Osteoblast (primary cell): Measurements from ENCODE around the gene CHP2. TPM values are rescaled to one million over a fixed set of nuclear protein-coding genes. Genes with fewer than 3 reads are reported as not detected.
A peak's percentile ranks its signal among the peaks of the same experiment; 100 is the strongest.

Source experiments
- DNase-seq: peaks from one replicate; pipeline ENCODE4 v3.0.0; 2011; ENCODE audit warnings: low spot score, mixed read lengths; ENCODE audit not compliant: insufficient read length; ENCODE audit errors: missing footprints
- H2AFZ ChIP-seq: 2 replicates; pipeline ENCODE4 v1.6.0; 2011; ENCODE audit warnings: mild to moderate bottlenecking, low read length
- H3K27ac ChIP-seq: 2 replicates; pipeline ENCODE4 v1.5.1; 2011; ENCODE audit warnings: mild to moderate bottlenecking, low read depth, low read length, moderate library complexity
- H3K27me3 ChIP-seq: 2 replicates; pipeline ENCODE4 v1.6.0; 2012; ENCODE audit warnings: mild to moderate bottlenecking, control low read depth, inconsistent platforms, low read length, moderate library complexity; ENCODE audit not compliant: insufficient read depth
- H3K36me3 ChIP-seq: 2 replicates; pipeline ENCODE4 v1.5.1; 2011; ENCODE audit warnings: mild to moderate bottlenecking, low read length, control low read depth, moderate library complexity; ENCODE audit not compliant: insufficient read depth
- H3K4me1 ChIP-seq: 2 replicates; pipeline ENCODE4 v1.5.1; 2011; ENCODE audit warnings: mild to moderate bottlenecking, low read length, control low read depth, moderate library complexity; ENCODE audit not compliant: insufficient read depth
- H3K4me2 ChIP-seq: 2 replicates; pipeline ENCODE4 v1.6.0; 2011; ENCODE audit warnings: mild to moderate bottlenecking, low read length; ENCODE audit not compliant: insufficient read depth
- H3K4me3 ChIP-seq: fragments of 200-600 bp; sonication (generic); 3 replicates; pipeline ENCODE4 v1.5.1; 2012; ENCODE audit warnings: mild to moderate bottlenecking, low read length, inconsistent platforms; ENCODE audit not compliant: insufficient read depth
- H3K79me2 ChIP-seq: 2 replicates; pipeline ENCODE4 v1.6.0; 2012; ENCODE audit warnings: mild to moderate bottlenecking, low read length, control low read depth, inconsistent platforms; ENCODE audit not compliant: insufficient read depth
- H3K9me3 ChIP-seq: 2 replicates; pipeline ENCODE4 v1.5.1; 2011; ENCODE audit warnings: low read depth, low read length, control low read depth
- H4K20me1 ChIP-seq: 2 replicates; pipeline ENCODE4 v1.6.0; 2012; ENCODE audit warnings: mild to moderate bottlenecking, low read length, control low read depth; ENCODE audit not compliant: insufficient read depth
- total RNA-seq: library from RNA; depleted of rRNA; stranded (reverse); fragments of >200 nt; gene quantifications from 2 replicates; pipeline ENCODE4 v1.2.3, GENCODE V29; 2012
- TF ChIP-seq, protein P1 (sequence below): IDR thresholded peaks from 2 replicates; pipeline ENCODE4 v1.5.1; 2011; ENCODE audit warnings: mild to moderate bottlenecking, low read depth, low read length, moderate library complexity; ENCODE audit errors: extremely low read depth

Gene CHP2
- total RNA-seq, 1 donor = not detected

DNA sequence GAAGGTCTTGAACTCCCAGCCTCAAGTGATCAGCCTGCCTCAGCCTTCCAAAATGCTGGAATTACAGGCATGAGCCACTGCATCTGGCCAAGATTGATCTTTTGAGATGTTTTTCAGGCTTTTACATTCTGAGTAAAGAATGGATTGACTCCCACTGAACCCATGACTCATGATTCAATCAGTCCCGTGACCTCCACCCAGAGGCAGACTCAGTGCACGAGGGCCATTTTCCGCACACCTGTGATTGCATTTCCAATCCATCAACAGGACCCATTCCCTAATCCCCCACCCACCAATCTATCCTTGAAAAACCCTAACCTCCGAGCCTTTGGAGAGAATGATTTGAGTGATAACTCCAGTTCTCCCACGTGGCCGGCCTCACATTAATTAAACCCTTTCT, 40.6 kb downstream of the CHP2 start:
- TF ChIP-seq, protein P1, sequence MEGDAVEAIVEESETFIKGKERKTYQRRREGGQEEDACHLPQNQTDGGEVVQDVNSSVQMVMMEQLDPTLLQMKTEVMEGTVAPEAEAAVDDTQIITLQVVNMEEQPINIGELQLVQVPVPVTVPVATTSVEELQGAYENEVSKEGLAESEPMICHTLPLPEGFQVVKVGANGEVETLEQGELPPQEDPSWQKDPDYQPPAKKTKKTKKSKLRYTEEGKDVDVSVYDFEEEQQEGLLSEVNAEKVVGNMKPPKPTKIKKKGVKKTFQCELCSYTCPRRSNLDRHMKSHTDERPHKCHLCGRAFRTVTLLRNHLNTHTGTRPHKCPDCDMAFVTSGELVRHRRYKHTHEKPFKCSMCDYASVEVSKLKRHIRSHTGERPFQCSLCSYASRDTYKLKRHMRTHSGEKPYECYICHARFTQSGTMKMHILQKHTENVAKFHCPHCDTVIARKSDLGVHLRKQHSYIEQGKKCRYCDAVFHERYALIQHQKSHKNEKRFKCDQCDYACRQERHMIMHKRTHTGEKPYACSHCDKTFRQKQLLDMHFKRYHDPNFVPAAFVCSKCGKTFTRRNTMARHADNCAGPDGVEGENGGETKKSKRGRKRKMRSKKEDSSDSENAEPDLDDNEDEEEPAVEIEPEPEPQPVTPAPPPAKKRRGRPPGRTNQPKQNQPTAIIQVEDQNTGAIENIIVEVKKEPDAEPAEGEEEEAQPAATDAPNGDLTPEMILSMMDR = no peak
- no peaks in the 10 kb centered on the region for H3K36me3 ChIP-seq
- no peaks in the 10 kb centered on the region for H3K4me1 ChIP-seq
- no peaks in the 10 kb centered on the region for H4K20me1 ChIP-seq
- no peaks in the 10 kb centered on the region for H3K79me2 ChIP-seq
- no peaks in the 10 kb centered on the region for H3K27me3 ChIP-seq
- H3K4me2 ChIP-seq = no peak overlapping the region
- no peaks in the 10 kb centered on the region for H3K9me3 ChIP-seq
- no peak overlapping the region for H3K4me3 ChIP-seq
- H3K27ac ChIP-seq = no peak overlapping the region
- no peak overlapping the region for H2AFZ ChIP-seq
- DNase-seq = no peak

DNA sequence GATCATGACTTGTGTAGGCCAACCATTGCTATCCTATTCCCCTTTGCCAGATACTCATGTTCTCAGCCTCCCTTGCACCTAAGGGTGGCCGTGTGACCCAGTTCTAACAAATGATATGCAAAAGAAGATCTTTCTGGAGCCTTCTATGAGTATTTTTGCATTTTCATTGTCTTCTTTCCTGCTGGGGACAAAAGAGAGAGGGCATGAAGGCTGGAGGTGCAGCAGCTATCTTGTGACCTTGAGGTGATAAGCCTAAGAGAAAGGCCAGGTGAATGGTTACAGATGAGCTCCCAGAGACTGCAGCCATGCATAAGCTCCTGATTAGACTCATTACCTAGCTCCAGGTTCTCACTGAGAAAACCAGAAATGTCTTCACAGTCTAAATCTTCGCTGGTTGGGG, 42.1 kb downstream of the CHP2 start:
- TF ChIP-seq, protein P1 = no peak

DNA sequence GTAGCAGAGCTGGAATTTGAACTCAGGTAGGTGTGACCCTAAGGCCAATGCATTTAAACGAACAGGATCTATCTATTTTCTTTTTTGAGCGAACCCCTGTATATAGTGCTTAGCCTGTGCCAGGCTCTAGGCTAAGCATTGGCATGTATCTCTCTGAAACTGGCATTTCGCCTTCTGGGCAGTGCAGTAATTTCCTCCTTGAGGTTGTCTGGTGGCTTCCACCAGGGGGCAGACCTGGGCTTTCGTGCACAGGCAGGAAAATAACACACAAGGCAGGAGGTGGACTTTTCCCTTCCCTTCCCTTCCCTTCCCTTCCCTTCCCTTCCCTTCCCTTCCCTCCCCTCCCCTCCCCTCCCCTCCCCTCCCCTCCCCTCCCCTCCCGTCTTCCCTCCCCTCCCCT, 46.6 kb downstream of the CHP2 start:
- no peak overlapping the region for H2AFZ ChIP-seq
- no peak overlapping the region for H3K4me2 ChIP-seq
- peaks cover 5% of the 10 kb centered on the region for H3K4me1 ChIP-seq
- no peak overlapping the region for H3K27ac ChIP-seq
- no peaks in the 10 kb centered on the region for H3K79me2 ChIP-seq
- H4K20me1 ChIP-seq = no peaks in the 10 kb centered on the region
- peak; percentile 88 for DNase-seq
- H3K9me3 ChIP-seq = no peaks in the 10 kb centered on the region
- TF ChIP-seq, protein P1 = peak; percentile 71
- H3K27me3 ChIP-seq = no peaks in the 10 kb centered on the region
- H3K4me3 ChIP-seq = no peak overlapping the region
- no peaks in the 10 kb centered on the region for H3K36me3 ChIP-seq

More for the DNA sequence above, 42.1 kb downstream of the CHP2 start:
- Histone ChIP-seq H3K27me3 (no peaks in the 10 kb centered on the region), H3K4me3 (no peak overlapping the region), H3K4me2 (no peak overlapping the region), H3K27ac (no peak overlapping the region), H3K9me3 (no peaks in the 10 kb centered on the region), H3K36me3 (no peaks in the 10 kb centered on the region), H4K20me1 (no peaks in the 10 kb centered on the region), H3K4me1 (no peaks in the 10 kb centered on the region), H2AFZ (no peak overlapping the region), H3K79me2 (no peaks in the 10 kb centered on the region)
- no peak for DNase-seq

DNA sequence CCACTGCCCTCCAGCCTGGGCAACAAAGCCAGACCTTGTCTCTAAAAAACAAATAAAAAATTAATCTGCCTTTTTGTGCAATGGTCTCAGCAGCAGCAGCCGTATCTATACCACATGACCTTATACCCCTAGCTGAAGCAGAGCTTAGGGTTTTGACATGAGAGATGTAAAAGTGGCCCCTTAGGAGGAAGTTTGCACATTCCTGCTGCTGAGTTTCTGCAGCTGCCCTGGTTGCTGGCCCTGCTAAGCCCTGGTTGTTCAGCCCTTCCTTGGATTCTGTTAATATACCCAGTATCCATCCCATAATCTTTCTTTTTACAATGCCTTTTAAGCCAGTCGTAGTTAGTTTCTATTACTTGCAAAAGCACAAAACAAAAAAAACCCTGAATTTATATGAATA, 48.0 kb downstream of the CHP2 start:
- no peaks in the 10 kb centered on the region for H3K79me2 ChIP-seq
- TF ChIP-seq, protein P1 = no peak
- no peak overlapping the region for H3K4me3 ChIP-seq
- DNase-seq = no peak
- no peaks in the 10 kb centered on the region for H3K9me3 ChIP-seq
- H3K27me3 ChIP-seq = no peaks in the 10 kb centered on the region
- no peak overlapping the region for H3K4me2 ChIP-seq
- no peaks in the 10 kb centered on the region for H4K20me1 ChIP-seq
- H3K27ac ChIP-seq = no peak overlapping the region
- no peaks in the 10 kb centered on the region for H3K36me3 ChIP-seq
- no peak overlapping the region for H2AFZ ChIP-seq
- peaks cover 5% of the 10 kb centered on the region for H3K4me1 ChIP-seq
